ENCODE data around the gene ESYT3. TPM values are rescaled to one million over a fixed set of nuclear protein-coding genes. Genes with fewer than 3 reads are reported as not detected.

The ESYT3 gene, protein sequence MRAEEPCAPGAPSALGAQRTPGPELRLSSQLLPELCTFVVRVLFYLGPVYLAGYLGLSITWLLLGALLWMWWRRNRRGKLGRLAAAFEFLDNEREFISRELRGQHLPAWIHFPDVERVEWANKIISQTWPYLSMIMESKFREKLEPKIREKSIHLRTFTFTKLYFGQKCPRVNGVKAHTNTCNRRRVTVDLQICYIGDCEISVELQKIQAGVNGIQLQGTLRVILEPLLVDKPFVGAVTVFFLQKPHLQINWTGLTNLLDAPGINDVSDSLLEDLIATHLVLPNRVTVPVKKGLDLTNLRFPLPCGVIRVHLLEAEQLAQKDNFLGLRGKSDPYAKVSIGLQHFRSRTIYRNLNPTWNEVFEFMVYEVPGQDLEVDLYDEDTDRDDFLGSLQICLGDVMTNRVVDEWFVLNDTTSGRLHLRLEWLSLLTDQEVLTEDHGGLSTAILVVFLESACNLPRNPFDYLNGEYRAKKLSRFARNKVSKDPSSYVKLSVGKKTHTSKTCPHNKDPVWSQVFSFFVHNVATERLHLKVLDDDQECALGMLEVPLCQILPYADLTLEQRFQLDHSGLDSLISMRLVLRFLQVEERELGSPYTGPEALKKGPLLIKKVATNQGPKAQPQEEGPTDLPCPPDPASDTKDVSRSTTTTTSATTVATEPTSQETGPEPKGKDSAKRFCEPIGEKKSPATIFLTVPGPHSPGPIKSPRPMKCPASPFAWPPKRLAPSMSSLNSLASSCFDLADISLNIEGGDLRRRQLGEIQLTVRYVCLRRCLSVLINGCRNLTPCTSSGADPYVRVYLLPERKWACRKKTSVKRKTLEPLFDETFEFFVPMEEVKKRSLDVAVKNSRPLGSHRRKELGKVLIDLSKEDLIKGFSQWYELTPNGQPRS
- total RNA-seq: 0.31 TPM

DNA sequence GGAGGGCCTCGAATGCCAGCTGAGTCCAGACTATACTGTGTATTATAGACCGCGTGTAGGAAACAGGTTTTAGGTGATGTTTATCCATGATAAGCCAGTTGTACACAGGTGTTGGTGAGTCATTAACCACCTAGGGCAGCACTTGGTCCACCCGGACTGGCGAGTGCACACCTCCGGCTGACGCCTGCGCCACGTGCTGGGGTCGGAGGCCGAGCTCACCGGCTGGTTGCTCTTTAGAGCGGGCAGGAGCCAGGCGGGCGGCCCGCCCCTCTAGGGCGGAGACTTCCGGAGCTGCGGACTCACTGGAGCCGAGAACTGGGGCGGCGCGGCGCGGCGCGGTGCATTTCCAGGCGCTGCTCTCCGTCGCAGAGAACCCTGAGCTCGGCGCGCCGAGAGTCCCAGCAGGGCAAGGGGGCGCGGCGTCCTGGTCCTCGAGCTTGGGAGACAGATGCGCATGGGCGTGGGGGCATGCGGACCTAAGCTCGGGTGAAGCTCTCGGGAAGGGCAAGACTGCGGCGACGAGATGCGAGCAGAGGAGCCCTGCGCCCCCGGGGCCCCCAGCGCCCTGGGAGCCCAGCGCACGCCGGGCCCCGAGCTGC lies at the start of gene ESYT3:
ESYT3 (plus strand) TSS at position 341 of the 599 bp plus-strand sequence; CDS start at position 524, 183 bp downstream.
- peak; percentile 62 for DNase-seq

DNA sequence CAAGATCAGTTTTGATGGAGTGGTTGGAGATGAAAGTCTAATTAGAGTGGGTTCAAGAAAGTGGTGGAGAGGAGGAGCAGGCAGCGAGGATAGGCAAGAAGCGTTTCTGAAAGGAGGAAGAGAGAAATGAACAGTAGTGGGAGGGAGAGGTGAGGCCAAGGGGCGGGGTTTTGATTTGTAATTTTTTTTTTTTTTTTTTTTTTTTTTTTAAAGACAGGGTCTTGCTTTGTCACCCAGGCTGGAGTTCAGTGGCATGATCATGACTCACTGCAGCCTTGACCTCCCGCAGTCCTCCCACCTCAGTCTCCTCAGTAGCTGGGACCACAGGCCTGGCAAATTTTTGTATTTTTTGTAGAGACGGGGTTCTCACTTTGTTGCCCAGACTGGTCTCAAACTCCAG lies 49.4 kb upstream of the ESYT3 start:
- no peak for DNase-seq

DNA sequence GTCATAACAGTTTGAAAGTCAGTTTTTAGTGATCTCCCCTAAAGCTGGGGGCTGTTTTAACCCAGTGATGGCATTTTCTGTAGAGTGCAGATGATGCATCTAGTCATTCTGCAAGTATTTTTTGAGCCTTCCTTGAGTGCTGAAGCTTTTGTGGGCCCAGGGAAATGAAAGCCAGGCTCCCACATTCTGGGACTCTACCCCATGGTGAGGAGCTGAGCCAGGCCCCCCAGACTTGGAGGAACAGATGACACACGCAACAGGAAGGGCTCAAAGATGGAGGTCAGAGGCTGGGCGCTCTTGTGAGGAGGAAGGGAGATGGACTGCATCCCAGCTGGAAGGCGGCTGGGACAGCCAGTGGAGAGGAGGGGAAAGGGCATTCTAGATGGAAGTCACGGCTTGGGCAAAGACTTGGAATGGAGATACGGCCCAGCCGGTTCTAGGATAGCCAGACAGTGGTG lies 45.2 kb upstream of the ESYT3 start:
- DNase-seq: no peak

DNA sequence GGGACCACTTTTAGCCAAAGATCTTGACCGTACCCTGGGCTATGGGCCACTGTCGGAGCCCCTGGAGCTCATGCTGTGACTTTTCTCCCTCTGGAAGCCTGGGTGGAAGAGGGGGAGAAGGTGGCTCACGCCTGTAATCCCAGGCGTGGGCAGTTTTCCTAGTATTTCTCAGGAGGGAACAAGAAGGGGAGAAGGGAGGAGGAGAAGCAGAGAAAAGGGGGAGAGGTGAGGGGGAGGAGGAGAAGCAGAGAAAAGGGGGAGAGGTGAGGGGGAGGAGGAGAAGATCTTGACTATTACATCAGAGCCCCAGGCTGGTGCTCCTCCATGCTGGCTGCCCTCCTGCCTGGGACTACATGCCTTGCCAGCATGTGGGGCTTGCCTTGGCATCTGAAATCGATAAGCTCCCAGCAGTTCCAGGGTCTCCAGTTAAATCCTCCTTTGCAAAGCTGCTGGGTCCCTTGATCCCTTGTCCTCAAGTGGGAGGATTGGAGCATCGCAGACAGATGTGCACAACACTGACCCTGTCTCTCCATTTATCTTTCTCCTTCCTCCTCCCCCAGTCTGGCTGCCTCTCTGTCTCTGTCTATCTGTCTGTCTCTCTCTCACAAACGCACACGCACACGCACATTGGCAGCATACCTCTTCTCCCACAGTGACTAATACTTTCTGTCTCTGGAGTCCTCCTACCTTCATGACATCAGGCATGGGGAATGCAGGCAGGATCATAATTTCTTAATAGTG lies 44.4 kb upstream of the ESYT3 start:
- DNase-seq: no peak

DNA sequence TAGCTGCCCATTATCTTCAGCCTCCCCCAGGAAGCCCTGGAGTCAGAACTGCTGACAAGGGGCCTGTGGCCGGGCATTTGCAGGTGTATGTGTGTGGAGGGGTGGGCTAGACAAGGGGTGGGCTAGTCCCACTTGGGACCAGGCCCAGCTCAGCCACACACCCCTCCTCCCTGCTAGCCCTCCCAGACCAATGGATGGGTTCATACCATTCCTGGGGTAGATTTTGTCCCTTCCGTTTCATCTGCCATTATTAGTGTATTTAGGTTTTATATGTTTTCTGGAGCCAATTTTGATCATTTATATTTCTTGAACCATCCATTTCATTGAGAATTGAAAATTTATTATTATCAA lies 43.9 kb upstream of the ESYT3 start:
- DNase-seq: no peak

DNA sequence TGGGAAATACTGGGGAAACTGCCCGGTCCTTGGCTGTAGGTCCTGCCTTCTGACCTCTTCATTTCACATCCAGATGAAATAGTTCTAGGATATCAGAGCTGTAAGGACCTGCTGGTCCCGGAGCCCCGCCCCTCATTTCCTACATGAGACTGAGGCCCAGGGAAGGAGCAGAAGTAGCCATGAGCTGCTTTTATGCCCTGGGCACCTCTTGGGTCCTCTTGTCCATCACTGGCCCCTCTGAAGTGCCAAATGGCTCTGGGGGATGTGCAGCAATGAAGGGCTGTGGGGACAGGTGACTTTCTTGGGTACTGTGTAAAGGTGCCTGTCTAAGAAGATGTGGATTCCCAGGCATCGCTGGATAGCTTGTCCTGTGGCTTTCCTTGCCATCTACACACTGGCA lies 40.3 kb upstream of the ESYT3 start:
- no peak for DNase-seq

DNA sequence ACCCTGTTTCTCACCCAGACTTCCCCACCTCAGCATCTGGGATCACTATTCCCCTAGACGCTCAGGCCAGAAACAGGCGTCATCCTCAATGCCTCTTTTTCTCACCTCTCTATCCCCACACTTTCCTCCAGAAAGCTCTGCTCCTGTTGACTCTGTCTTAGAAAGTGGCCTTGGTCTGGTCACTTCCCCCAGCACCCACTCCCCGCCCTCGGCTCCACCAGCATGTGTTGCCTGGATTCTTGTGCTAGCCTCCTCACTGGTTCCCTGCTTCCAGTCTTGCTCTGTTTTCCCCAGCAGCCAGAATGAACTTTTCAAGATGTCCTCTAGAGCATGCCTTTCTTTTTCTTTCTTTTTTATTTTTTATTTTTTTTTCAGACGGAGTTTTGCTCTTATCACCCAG lies 39.7 kb upstream of the ESYT3 start:
- no peak for DNase-seq

DNA sequence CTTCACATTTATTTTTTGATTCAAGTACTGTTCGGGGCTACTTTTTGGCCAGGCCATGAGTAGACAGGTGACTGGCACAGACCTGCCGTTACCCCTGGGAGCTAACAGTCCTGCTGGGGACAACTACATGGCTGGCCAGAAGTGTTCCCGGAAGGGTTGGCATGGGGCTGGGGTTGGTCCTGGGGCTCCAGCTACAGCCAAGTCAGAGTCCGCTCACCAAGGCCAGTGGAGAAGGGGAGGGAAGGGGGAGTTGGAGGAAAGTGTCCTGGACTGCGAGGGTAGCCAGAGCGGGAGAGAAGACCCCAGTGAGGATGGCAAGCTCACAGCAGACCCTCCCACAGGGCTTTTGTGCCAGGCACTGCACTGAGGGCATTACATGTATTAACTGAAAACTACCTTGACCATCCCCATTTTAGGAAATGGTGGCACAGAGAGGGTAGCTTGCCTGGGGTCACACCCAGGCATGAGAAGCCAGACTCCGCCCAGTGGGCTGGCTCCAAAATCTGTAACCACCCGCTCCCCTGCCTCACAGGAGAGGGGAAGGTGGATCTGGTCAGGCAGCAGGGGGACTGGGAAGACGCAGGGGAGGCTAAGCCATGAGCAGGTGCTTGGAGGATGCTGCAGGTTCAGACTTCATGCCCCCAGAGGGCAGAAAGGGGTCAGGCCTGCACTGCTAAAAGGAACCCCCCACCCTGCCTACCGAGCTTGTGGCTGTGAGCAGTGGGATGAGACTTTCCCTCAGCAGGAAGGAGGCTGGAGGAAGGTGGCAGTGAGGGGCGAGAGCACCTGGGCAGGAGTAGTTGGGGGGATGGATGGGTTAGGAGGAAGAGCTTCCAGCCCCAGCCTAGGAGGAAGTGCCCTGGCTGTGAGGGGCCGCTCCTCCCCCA lies 38.3 kb upstream of the ESYT3 start:
- DNase-seq: no peak

DNA sequence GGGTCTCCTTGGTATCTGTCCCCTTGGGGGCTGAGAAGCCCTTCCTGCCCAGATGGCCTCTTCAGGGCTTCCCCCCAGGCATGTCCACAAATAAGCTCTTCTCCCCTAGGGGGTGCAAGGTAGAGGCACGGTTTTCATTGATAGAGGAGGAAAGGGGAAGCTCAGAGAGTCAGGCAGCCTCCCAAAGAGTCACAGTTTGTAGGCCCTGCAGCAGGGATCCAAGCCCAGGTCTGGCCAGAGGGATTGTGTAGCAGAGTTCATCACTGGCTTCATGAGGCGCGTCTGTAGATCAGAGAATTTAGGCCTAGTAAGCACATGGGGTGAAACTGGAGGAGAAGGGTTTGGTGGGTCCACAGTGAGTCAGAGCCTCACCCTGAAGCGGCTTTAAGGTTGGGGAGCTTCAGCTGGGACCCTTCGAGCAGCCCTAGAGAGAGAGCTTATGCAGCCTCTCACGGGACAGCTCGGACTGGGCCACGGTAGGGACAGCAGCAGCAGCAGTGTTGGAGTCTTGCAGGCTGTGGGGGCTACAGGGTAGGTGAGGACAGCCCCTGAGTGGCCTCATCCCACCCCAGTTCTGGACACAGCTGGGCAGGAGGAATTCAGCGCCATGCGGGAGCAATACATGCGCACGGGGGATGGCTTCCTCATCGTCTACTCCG lies 37.5 kb upstream of the ESYT3 start:
- DNase-seq: no peak

DNA sequence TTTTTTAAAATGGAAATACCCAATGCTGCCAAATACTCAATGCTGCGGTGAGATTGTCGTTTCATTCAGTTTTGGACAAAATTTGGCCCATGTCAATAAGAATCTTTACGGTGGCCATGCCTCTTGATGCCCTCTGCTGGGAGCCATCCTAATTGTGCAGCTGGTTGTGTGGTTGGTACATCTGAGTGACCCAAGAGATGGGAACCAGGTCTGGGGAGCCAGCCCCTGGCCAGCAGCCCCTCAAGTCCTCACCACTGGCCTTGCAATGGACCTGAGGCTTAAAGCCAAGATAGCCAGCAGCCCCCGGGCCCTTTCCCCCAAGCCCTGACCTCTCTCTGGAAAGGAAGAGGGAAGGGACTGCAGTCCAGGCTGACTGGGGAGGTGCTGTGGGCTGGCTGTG lies 36.4 kb upstream of the ESYT3 start:
- DNase-seq: no peak

DNA sequence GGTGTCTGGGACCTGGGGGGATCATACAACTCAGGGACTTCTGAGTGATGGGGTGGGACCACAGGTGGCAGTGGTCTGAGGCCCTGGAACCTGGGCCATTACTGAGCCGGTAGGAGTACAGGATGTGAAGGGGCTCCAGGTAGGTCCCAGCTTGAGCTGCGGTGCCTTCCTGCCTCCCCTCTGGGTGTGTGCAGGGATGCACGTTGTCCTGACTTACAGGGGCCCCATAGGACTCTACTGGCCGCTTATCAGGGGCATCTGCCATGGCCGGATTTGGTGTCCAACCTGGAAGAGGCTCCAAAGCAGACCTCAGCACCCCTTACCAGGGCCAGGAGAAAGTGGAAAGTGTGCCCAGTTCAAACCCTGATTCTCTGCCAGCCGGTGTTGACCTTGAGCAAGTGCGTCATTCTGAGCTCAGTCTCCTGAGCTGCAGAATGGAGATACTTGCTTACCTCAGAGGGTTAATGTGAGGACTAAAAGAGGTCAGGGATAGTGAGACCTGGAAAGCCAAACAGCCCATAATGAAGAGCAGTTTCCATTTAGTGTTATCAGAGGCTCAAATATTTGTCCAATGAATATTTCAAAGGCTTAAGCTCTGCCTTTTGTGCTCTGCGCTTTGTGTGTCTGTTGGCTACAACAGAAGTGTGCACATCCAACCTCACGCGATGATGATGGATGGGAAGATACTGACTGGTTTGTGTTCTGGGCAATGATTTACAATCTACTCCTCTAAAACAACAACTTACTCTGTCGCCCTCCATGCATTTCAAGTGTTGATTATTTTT lies 35.4 kb upstream of the ESYT3 start:
- DNase-seq: no peak

DNA sequence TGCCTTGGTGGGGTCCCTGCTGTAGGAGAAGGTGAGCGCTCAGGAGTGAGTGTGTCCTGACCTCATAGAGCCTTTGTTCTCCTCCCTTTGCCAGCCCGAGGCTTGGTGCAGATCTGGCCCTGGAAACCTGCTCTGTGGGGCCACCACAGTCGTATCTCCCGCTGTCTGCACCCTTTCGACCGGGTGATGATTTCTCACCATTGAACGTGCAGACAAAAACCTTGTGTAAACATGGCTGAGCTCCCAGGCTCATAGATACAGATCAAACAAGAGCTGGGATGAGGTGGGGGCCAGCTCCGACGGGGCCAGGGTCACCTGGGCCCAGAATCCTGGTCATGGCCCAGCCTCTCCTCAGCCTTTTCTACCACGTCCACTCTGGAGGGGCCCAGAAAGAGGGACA lies 34.6 kb upstream of the ESYT3 start:
- DNase-seq: no peak

DNA sequence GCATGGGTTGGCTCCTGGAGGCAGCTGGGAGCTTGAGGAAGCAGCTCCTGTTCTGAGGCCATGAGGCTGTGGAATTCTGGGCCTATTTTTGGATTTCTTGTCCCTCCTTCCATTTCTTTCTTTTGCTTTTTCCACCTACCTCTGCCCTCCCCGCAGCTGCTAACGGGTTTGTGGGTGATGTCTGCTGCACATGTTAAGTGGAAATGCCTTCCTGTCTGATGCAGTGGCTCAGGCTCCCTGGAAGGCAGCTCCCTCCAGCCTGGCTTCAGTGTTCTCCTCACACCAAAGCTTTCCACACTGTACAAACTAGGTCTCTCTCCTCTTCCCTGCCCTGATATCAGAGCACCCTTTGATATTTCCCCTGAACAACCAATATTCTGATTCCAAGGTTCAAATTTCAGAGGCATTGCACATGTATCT lies 33.8 kb upstream of the ESYT3 start:
- peak; percentile 29 for DNase-seq

DNA sequence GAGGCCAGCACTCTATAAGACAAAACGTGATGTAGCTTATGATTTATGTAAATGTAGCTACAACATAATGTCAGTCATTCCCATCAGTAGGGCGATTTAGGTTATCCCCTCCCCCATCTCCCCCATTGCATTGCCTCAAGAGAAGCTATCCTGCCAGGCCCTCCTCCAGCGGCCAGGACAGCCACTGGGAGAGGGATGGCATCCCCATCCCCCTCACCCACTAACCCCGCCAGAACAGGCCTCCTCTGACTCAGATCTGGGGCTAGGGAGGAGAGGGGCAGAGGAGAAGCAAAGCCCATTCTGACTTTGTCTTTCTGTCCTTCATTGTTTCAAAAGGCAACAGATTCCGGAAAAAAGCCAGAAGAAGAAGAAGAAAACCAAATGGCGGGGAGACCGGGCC lies 32.6 kb upstream of the ESYT3 start:
- DNase-seq: no peak

DNA sequence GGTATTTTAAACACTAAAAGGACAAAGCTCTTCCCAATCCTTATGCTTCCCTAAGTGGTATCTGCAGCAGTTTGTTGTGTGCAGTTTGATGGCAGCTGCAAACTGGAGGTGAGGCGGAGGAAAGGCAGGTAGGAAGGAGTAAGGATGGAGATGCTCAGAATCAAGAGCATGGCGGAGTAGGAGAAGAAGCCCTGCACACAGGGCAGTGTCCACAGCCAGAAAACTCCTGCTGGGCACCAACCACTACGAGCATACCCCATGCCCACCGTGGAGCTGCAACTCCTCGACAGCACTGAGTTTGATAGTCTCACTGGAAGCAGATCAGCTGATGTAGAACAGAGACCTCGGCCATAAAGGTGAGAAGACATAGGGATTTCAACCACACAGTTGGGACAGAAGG lies 30.3 kb upstream of the ESYT3 start:
- no peak for DNase-seq

DNA sequence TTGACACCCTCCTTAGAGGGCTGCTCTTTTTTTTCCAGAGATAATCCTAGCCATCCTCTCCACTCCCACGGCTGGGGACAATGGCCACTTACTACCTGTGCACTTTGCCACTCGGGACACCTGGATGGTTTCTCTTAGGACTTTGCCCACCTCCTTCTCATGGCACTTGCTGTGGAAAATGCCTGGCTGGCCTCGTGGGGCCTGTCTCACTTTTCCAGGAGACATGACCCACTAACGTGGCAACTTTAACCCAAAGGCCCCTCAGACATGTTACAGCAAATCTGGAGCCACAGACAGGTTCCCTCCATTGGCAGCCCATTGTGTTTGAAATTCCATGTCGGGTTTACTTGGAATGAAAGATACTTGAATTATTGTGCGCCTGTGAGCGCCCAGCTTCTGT lies 29.4 kb upstream of the ESYT3 start:
- no peak for DNase-seq

DNA sequence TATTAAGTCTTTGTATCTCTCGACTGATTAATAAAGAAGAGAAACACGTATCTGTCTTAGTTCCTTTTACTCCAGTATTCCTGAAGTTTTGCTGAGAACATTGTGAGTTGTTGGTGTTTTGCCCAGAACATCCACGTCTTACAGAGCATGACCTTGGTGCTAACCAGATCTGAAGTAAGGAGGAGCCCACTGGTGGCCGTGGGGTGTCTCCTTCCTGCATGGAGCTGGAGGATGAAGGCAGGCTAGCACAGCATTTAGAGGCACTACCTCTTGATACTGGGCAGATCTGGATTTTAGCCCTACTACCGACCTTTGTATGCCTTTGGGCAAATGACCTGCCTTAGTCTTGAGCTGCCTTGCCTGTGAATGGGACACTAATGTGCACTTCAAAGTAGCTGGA lies 28.9 kb upstream of the ESYT3 start:
- no peak for DNase-seq

DNA sequence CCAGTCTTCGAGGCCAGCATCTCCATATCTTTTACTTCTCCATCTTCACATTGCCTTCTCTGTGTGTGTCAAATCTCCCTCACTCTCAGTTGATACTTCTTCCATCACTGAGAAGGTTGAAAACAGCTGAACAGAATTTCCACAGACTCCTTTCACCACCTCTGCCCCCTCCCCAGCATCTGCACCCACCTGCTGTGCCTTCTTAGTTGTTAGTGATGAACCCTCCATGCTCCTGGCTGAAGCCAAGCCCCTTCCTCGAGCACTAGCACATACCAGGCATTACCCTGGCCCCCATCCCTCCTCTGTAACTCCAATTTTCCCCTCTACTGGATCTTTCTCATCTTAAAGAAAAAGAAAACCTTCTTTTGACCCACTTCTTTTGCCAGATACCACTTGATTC lies 27.8 kb upstream of the ESYT3 start:
- no peak for DNase-seq

DNA sequence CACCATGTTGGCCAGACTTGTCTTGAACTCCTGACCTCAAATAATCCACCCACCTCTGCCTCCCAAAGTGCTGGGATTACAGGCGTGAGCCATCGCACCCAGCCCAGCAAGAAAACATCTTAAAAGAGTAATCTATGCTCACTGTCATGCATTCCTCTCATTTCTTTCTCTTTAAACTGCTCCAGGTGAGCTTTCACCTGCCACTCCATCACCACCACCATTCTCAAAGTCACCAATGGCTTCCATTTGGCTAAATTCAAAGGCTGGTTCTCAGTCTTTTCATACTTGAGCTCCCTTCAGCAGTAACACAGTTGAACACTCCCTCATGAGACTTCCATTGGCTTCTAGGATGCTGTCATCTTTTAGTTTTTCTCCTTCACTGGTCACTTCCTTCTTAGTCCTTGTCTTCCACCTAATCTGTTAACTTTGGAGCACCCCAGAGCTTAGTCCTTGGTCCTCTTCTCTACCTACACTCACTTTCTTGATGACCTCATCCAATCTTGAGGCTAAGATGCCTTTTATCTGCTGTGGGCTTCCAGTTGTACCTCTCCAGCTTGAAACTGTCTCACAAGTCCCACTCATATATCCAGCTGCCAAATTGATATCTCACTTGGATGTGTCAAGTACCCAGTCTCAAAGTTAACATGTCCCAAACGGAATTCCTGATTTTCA lies 27.0 kb upstream of the ESYT3 start:
- no peak for DNase-seq

Data from occipital lobe (tissue), 2 donors.